OCI-LY7 (cell line): Measurements from ENCODE around the gene RANBP2. TPM values are rescaled to one million over a fixed set of nuclear protein-coding genes. Genes with fewer than 3 reads are reported as not detected.
"Not testable (repeated sequence)": the region's sequence is repeated elsewhere in the genome, so short reads cannot be mapped to it uniquely, and the experiment has no call there.

Source experiments
- BruUV-seq: library from RNA; stranded (reverse); fragments of 400-500 nt; replicated peaks from 2 replicates; lab custom pipeline; 2021; lab: Mats Ljungman, UMichigan
- CTCF ChIA-PET: fragments of 300-600 bp; sonication (Branson Sonifier 250); formaldehyde crosslinking; loops from one replicate; lab custom pipeline; 2022; ENCODE audit warnings: antibody characterized with exemption; ENCODE audit not compliant: unreplicated experiment; lab: Charles Lee
- POLR2A ChIA-PET: fragments of 300-600 bp; sonication (Branson Sonifier 250); formaldehyde crosslinking; loops from one replicate; lab custom pipeline; 2022; ENCODE audit warnings: antibody characterized with exemption; lab: Charles Lee
- DNase-seq: peaks from one replicate; pipeline ENCODE4 v3.0.0-alpha.2; 2015; ENCODE audit warnings: low spot score
- H2AFZ ChIP-seq: fragments of 200-600 bp; sonication (generic), shearing (Covaris generic); 2 replicates; pipeline ENCODE4 v1.6.1; 2014; ENCODE audit warnings: mild to moderate bottlenecking, antibody characterized with exemption, low read length, moderate library complexity
- H3K27ac ChIP-seq: fragments of 200-600 bp; sonication (generic); 2 replicates; pipeline ENCODE4 v1.5.1; 2014; ENCODE audit warnings: mixed run types, low read depth, mild to moderate bottlenecking, moderate library complexity, low read length, inconsistent platforms; ENCODE audit not compliant: poor library complexity, severe bottlenecking
- H3K36me3 ChIP-seq: fragments of 200-600 bp; sonication (generic); 2 replicates; pipeline ENCODE4 v1.6.1; 2014; ENCODE audit warnings: mild to moderate bottlenecking, antibody characterized with exemption, low read length, moderate library complexity, mixed read lengths; ENCODE audit not compliant: insufficient read depth
- H3K4me1 ChIP-seq: fragments of 200-600 bp; sonication (generic); 2 replicates; pipeline ENCODE4 v1.5.1; 2014; ENCODE audit warnings: mild to moderate bottlenecking, low read length; ENCODE audit not compliant: insufficient read depth, poor library complexity, severe bottlenecking
- H3K4me2 ChIP-seq: fragments of 200-600 bp; sonication (generic); 2 replicates; pipeline ENCODE4 v1.6.1; 2014; ENCODE audit warnings: mild to moderate bottlenecking, low read length
- H3K4me3 ChIP-seq: fragments of 200-600 bp; sonication (generic); 2 replicates; pipeline ENCODE4 v1.5.1; 2014; ENCODE audit warnings: mild to moderate bottlenecking, low read depth, low read length; ENCODE audit not compliant: poor library complexity, severe bottlenecking
- H3K79me2 ChIP-seq: fragments of 200-600 bp; sonication (generic); 2 replicates; pipeline ENCODE4 v1.6.1; 2016; ENCODE audit warnings: low read depth, mild to moderate bottlenecking, low read length, moderate library complexity, mixed read lengths; ENCODE audit not compliant: insufficient read depth
- H3K9me2 ChIP-seq: fragments of 200-600 bp; sonication (generic); 2 replicates; pipeline ENCODE4 v1.6.1; 2016; ENCODE audit warnings: mild to moderate bottlenecking, low read length, mixed read lengths; ENCODE audit not compliant: insufficient read depth
- H3K9me3 ChIP-seq: fragments of 200-600 bp; sonication (generic); 2 replicates; pipeline ENCODE4 v1.6.1; 2014; ENCODE audit warnings: mild to moderate bottlenecking, mixed run types, low read length, mixed read lengths
- H4K20me1 ChIP-seq: fragments of 200-600 bp; sonication (generic); 2 replicates; pipeline ENCODE4 v1.6.1; 2014; ENCODE audit warnings: mild to moderate bottlenecking, antibody characterized with exemption, low read length, moderate library complexity, mixed read lengths; ENCODE audit not compliant: insufficient read depth
- EZH2phosphoT487 ChIP-seq: fragments of 200-600 bp; sonication (generic); IDR thresholded peaks from 2 replicates; pipeline ENCODE4 v1.6.1; 2018; ENCODE audit warnings: low read depth, borderline replicate concordance, mild to moderate bottlenecking, mixed run types, antibody characterized with exemption, low read length, moderate library complexity, mixed read lengths
- intact Hi-C: fragments of 100-400 bp; cut with micrococcal nuclease; formaldehyde crosslinking; loops from one replicate; pipeline ENCODE4 v1.10.0; 2022; ENCODE audit not compliant: unreplicated experiment
- total RNA-seq, 2 experiments: library from RNA; depleted of rRNA in 1 of 2; stranded (reverse); fragments of >200 nt in 1 of 2; shearing (Covaris generic) in 1 of 2; gene quantifications; 2 replicates each; pipeline ENCODE4 v1.2.3, GENCODE V29; 2014 to 2022
- TF ChIP-seq, protein P1 (sequence below): fragments of 200-600 bp; sonication (generic); conservative IDR thresholded peaks from 2 replicates; pipeline ENCODE4 v1.5.1; 2014; ENCODE audit warnings: mild to moderate bottlenecking, antibody characterized with exemption, low read length, moderate library complexity, mixed read lengths

Gene RANBP2
- total RNA-seq, 2 experiments from 2014 or later = 48.4 to 74.0 TPM

- Histone ChIP-seq H4K20me1 (no peaks in the 10 kb centered on the region), H2AFZ (no peak overlapping the region), H3K79me2 (no peaks in the 10 kb centered on the region), H3K9me3 (no peaks in the 10 kb centered on the region; the same call in 1 of the 2 replicates), H3K36me3 (no peaks in the 10 kb centered on the region), H3K27ac (no peak overlapping the region), H3K4me1 (no peaks in the 10 kb centered on the region), H3K4me3 (no peak overlapping the region), H3K9me2 (no peaks in the 10 kb centered on the region), H3K4me2 (no peak overlapping the region)
- no peak for DNase-seq
- ChIA-PET POLR2A (no interaction called here), CTCF (no interaction called here)
- TF ChIP-seq, protein P1, sequence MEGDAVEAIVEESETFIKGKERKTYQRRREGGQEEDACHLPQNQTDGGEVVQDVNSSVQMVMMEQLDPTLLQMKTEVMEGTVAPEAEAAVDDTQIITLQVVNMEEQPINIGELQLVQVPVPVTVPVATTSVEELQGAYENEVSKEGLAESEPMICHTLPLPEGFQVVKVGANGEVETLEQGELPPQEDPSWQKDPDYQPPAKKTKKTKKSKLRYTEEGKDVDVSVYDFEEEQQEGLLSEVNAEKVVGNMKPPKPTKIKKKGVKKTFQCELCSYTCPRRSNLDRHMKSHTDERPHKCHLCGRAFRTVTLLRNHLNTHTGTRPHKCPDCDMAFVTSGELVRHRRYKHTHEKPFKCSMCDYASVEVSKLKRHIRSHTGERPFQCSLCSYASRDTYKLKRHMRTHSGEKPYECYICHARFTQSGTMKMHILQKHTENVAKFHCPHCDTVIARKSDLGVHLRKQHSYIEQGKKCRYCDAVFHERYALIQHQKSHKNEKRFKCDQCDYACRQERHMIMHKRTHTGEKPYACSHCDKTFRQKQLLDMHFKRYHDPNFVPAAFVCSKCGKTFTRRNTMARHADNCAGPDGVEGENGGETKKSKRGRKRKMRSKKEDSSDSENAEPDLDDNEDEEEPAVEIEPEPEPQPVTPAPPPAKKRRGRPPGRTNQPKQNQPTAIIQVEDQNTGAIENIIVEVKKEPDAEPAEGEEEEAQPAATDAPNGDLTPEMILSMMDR = no peak
- no peak for TF ChIP-seq EZH2phosphoT487
- intact Hi-C loops = no loop called here
- no TSS peak for BruUV-seq
These were observed 14.4 kb upstream of the RANBP2 start for GRCh38 chr2:108704871-108705270.

DNA sequence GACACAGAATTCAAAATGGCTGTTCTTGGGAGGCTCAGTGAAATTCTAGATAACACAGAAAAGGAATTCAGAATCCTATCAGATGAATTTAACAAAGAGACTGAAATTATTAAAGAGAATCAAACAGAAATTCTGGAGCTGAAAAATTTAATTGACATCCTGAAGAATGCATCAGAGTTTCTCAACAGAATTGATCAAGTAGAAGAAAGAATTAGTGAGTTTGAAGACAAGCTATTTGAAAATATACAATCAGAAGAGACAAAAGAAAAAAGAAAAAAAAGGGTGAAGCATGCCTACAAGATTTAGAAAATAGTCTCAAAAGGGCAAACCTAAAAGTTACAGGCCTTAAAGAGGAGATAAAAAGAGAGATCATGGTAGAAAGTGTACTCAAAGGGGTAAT is 12.0 kb upstream of the RANBP2 start:
- intact Hi-C loops = no loop called here
- no peak overlapping the region for H3K4me2 ChIP-seq
- ChIA-PET POLR2A (interaction anchor here (0.7 kb wide), 1 partner anchor 332 kb away, joined by 3 read pairs; no protein-coding TSS in a partner anchor), CTCF (no interaction called here)
- no TSS peak for BruUV-seq
- no peaks in the 10 kb centered on the region for H3K9me2 ChIP-seq
- no peaks in the 10 kb centered on the region; the same call in 1 of the 2 replicates for H3K9me3 ChIP-seq
- no peaks in the 10 kb centered on the region for H4K20me1 ChIP-seq
- H3K36me3 ChIP-seq = no peaks in the 10 kb centered on the region
- H2AFZ ChIP-seq = no peak overlapping the region
- no peak for TF ChIP-seq EZH2phosphoT487
- TF ChIP-seq, protein P1 = no peak
- H3K4me1 ChIP-seq = no peaks in the 10 kb centered on the region
- no peaks in the 10 kb centered on the region for H3K79me2 ChIP-seq
- DNase-seq = no peak
- no peak overlapping the region for H3K4me3 ChIP-seq
- no peak overlapping the region for H3K27ac ChIP-seq

- BruUV-seq, DNase-seq, H4K20me1 ChIP-seq, H3K36me3 ChIP-seq, H2AFZ ChIP-seq, H3K27ac ChIP-seq, CTCF ChIA-PET, H3K4me2 ChIP-seq, H3K9me3 ChIP-seq, H3K4me3 ChIP-seq, H3K9me2 ChIP-seq: not testable (repeated sequence)
- POLR2A ChIA-PET = interaction anchor here (0.7 kb wide), 1 partner anchor 35 kb away, joined by 3 read pairs; no protein-coding TSS in a partner anchor
- intact Hi-C loops = loop anchor here (5.0 kb wide), 1 partner anchor 95 kb away; no protein-coding TSS in a partner anchor
- Histone ChIP-seq H3K79me2 (peaks cover 22% of the 10 kb centered on the region), H3K4me1 (peaks cover 13% of the 10 kb centered on the region)
These were observed 2.3 kb upstream of the RANBP2 start for GRCh38 chr2:108716971-108717370.

DNA sequence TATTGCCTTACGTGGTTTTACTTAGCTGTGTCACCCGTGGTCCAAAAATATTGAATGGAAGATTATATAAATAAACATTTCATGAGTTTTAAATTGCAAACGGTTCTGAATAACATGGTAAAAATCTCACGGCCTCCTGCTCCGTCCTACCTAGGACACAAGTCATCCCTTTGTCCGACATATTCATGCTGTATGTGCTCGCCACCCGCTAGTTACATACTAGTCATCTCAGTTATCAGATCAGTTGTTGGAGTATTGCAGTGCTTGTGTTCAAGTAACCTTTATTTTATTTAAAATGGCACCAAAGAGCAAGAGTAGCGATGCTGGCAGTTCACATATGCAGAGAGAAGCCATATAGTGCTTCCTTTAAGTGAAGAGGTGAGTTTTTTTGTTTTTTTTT is 6.8 kb downstream of the RANBP2 start:
- H3K27ac ChIP-seq, BruUV-seq, H3K4me3 ChIP-seq, CTCF ChIA-PET, H2AFZ ChIP-seq, H3K9me3 ChIP-seq, DNase-seq, H3K4me2 ChIP-seq, H4K20me1 ChIP-seq, intact Hi-C loops, H3K36me3 ChIP-seq, POLR2A ChIA-PET, H3K9me2 ChIP-seq: not testable (repeated sequence)
- peaks cover 70% of the 10 kb centered on the region for H3K79me2 ChIP-seq
- H3K4me1 ChIP-seq = peaks cover 15% of the 10 kb centered on the region

- H3K4me3 ChIP-seq, H3K9me3 ChIP-seq, H4K20me1 ChIP-seq, H3K27ac ChIP-seq, DNase-seq, H3K79me2 ChIP-seq, CTCF ChIA-PET, H3K9me2 ChIP-seq, H3K4me2 ChIP-seq, H2AFZ ChIP-seq, POLR2A ChIA-PET, intact Hi-C loops, H3K4me1 ChIP-seq: not testable (repeated sequence)
- BruUV-seq = TSS peak; percentile 5
- H3K36me3 ChIP-seq = peaks cover 57% of the 10 kb centered on the region
These were observed 15.4 kb downstream of the RANBP2 start for GRCh38 chr2:108734656-108735055.
